Embryonic facial prominence (tissue), 1 donor: ENCODE data around the gene ABLIM3.

ENCODE experiments used
- DNase-seq: peaks from one replicate; pipeline ENCODE4 v3.0.0-alpha.2; 2016; ENCODE audit errors: extremely low spot score

Gene ABLIM3

GRCh38 chr5:149217803-149218155 lies 76.5 kb downstream of the ABLIM3 start:
- DNase-seq: no peak

- no peak for DNase-seq
Observed at GRCh38 chr5:149219584-149219983, 78.3 kb downstream of the ABLIM3 start.

- no peak for DNase-seq
Observed at GRCh38 chr5:149220750-149221149, 79.5 kb downstream of the ABLIM3 start.

GRCh38 chr5:149221326-149221725 lies 80.0 kb downstream of the ABLIM3 start:
- no peak for DNase-seq

- DNase-seq: no peak
Observed at GRCh38 chr5:149221731-149222342, 80.5 kb downstream of the ABLIM3 start.

- DNase-seq: no peak
Observed at GRCh38 chr5:149223081-149223848, 82.0 kb downstream of the ABLIM3 start.

GRCh38 chr5:149224282-149224681 lies 83.0 kb downstream of the ABLIM3 start:
- no peak for DNase-seq

- no peak for DNase-seq
Observed at GRCh38 chr5:149227168-149227826, 86.0 kb downstream of the ABLIM3 start.

GRCh38 chr5:149228618-149229297 lies 87.5 kb downstream of the ABLIM3 start:
- no peak for DNase-seq

- no peak for DNase-seq
Observed at GRCh38 chr5:149229298-149229937, 88.1 kb downstream of the ABLIM3 start.

GRCh38 chr5:149235841-149236240 lies 94.5 kb downstream of the ABLIM3 start:
- no peak for DNase-seq

GRCh38 chr5:149237662-149238061 lies 96.4 kb downstream of the ABLIM3 start:
- no peak for DNase-seq

GRCh38 chr5:149238540-149238939 lies 97.2 kb downstream of the ABLIM3 start:
- no peak for DNase-seq

- DNase-seq: no peak
Observed at GRCh38 chr5:149239917-149240316, 98.6 kb downstream of the ABLIM3 start.

GRCh38 chr5:149240354-149240998 lies 99.2 kb downstream of the ABLIM3 start:
- no peak for DNase-seq

- no peak for DNase-seq
Observed at GRCh38 chr5:149242339-149242738, 101.0 kb downstream of the ABLIM3 start.

- no peak for DNase-seq
Observed at GRCh38 chr5:149246906-149247305, 105.6 kb downstream of the ABLIM3 start.

- no peak for DNase-seq
Observed at GRCh38 chr5:149247726-149248125, 106.4 kb downstream of the ABLIM3 start.

- DNase-seq: no peak
Observed at GRCh38 chr5:149251546-149251945, 110.3 kb downstream of the ABLIM3 start.

GRCh38 chr5:149254506-149254905 lies 113.2 kb downstream of the ABLIM3 start:
- no peak for DNase-seq

GRCh38 chr5:149256451-149256850 lies 115.2 kb downstream of the ABLIM3 start:
- no peak for DNase-seq
